ENCODE data around the gene VPS45. TPM values are rescaled to one million over a fixed set of nuclear protein-coding genes. Genes with fewer than 3 reads are reported as not detected.

Gene VPS45
- polyA plus RNA-seq, 1 donor from 2014 or later = 174 TPM

DNA sequence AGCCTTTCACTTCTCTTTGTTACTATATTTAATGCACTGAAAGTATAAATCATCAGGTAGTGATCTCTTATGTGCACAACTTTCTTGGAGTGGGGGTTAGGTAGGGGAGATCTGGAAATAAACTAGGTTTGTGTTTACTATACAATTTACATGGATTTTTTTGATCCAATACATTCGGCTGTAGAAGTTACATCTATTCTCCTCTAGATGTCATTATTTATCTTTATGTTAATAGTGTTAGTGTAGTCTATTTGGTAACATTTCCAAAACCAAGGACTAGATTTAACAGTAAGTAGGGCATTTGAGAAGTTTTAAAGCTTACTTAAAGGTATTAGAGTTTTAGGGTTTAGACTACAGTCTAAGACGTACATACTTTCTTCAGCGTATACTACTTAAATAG is 5.4 kb downstream of the VPS45 start:
- H3K36me3 ChIP-seq (ENCODE audit: insufficient read depth, low read length) = no peaks in the 10 kb centered on the region
- H4K20me1 ChIP-seq (ENCODE audit: insufficient read depth) = no peaks in the 10 kb centered on the region
- H3K79me2 ChIP-seq (replicated peaks; ENCODE audit: insufficient read depth, low read length) = peaks cover 13% of the 10 kb centered on the region
- H3K27me3 ChIP-seq (ENCODE audit: insufficient read depth, low read depth, low read length) = no peaks in the 10 kb centered on the region
- no peaks in the 10 kb centered on the region for H3K9me2 ChIP-seq (ENCODE audit: insufficient read depth, low read length)
- peak; percentile 70 for TF ChIP-seq SMC3 (conservative IDR thresholded peaks at IDR 0.05; ENCODE audit: poor library complexity)
- no peak for TF ChIP-seq EZH2 (IDR thresholded peaks at IDR 0.05; ENCODE audit: borderline replicate concordance, insufficient read depth, low read length, poor library complexity, severe bottlenecking)
- TF ChIP-seq, protein P1, sequence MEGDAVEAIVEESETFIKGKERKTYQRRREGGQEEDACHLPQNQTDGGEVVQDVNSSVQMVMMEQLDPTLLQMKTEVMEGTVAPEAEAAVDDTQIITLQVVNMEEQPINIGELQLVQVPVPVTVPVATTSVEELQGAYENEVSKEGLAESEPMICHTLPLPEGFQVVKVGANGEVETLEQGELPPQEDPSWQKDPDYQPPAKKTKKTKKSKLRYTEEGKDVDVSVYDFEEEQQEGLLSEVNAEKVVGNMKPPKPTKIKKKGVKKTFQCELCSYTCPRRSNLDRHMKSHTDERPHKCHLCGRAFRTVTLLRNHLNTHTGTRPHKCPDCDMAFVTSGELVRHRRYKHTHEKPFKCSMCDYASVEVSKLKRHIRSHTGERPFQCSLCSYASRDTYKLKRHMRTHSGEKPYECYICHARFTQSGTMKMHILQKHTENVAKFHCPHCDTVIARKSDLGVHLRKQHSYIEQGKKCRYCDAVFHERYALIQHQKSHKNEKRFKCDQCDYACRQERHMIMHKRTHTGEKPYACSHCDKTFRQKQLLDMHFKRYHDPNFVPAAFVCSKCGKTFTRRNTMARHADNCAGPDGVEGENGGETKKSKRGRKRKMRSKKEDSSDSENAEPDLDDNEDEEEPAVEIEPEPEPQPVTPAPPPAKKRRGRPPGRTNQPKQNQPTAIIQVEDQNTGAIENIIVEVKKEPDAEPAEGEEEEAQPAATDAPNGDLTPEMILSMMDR (IDR thresholded peaks at IDR 0.05; ENCODE audit: poor library complexity, severe bottlenecking) = peak; percentile 61
- TF ChIP-seq, protein P2, sequence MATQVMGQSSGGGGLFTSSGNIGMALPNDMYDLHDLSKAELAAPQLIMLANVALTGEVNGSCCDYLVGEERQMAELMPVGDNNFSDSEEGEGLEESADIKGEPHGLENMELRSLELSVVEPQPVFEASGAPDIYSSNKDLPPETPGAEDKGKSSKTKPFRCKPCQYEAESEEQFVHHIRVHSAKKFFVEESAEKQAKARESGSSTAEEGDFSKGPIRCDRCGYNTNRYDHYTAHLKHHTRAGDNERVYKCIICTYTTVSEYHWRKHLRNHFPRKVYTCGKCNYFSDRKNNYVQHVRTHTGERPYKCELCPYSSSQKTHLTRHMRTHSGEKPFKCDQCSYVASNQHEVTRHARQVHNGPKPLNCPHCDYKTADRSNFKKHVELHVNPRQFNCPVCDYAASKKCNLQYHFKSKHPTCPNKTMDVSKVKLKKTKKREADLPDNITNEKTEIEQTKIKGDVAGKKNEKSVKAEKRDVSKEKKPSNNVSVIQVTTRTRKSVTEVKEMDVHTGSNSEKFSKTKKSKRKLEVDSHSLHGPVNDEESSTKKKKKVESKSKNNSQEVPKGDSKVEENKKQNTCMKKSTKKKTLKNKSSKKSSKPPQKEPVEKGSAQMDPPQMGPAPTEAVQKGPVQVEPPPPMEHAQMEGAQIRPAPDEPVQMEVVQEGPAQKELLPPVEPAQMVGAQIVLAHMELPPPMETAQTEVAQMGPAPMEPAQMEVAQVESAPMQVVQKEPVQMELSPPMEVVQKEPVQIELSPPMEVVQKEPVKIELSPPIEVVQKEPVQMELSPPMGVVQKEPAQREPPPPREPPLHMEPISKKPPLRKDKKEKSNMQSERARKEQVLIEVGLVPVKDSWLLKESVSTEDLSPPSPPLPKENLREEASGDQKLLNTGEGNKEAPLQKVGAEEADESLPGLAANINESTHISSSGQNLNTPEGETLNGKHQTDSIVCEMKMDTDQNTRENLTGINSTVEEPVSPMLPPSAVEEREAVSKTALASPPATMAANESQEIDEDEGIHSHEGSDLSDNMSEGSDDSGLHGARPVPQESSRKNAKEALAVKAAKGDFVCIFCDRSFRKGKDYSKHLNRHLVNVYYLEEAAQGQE (IDR thresholded peaks at IDR 0.05; ENCODE audit: borderline replicate concordance) = no peak
- TF ChIP-seq TAF1 (IDR thresholded peaks at IDR 0.05; ENCODE audit: low read depth) = no peak
- no peak for TF ChIP-seq MXI1 (conservative IDR thresholded peaks at IDR 0.05; ENCODE audit: poor library complexity, severe bottlenecking)
- TF ChIP-seq EP300 (conservative IDR thresholded peaks at IDR 0.05; ENCODE audit: poor library complexity, severe bottlenecking) = no peak
- peak; percentile 69 for TF ChIP-seq RAD21 (conservative IDR thresholded peaks at IDR 0.05)
- TF ChIP-seq POLR2AphosphoS5 (IDR thresholded peaks at IDR 0.05) = no peak
- H3K9ac ChIP-seq (ENCODE audit: low read length) = no peak overlapping the region
- no peaks in the 10 kb centered on the region for H3K9me3 ChIP-seq (ENCODE audit: low read length)
- H3K4me2 ChIP-seq (ENCODE audit: low read length) = no peak overlapping the region
- H3F3A ChIP-seq (ENCODE audit: insufficient read depth, low read length, poor library complexity, severe bottlenecking) = no peaks in the 10 kb centered on the region
- no peak overlapping the region for H2AFZ ChIP-seq (ENCODE audit: low read depth, low read length)
- no peak overlapping the region for H3K27ac ChIP-seq (ENCODE audit: low read length)
- H3K4me3 ChIP-seq (ENCODE audit: low read length) = no peak overlapping the region

DNA sequence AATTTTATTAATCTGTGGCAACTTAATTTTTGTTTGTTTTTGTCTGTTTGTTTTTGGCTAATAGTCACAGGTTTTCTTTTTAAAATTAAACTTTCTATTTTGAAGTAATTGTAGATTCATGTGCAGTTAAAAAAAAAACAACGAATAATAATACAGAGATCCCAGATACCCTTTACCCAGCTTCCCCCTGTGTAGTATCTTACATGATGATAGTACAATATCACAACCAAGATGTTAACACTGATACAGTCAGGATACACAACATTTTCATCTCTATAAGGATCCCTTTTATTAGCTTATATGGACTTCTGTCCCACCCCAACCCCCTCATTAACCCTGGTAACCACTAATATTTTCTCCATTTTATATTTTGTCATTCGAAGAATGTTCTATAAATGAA is 5.9 kb downstream of the VPS45 start:
- no peaks in the 10 kb centered on the region for H3K9me2 ChIP-seq (ENCODE audit: insufficient read depth, low read length)
- H3F3A ChIP-seq (ENCODE audit: insufficient read depth, low read length, poor library complexity, severe bottlenecking) = no peaks in the 10 kb centered on the region
- H2AFZ ChIP-seq (ENCODE audit: low read depth, low read length) = no peak overlapping the region
- no peaks in the 10 kb centered on the region for H4K20me1 ChIP-seq (ENCODE audit: insufficient read depth)
- no peak overlapping the region for H3K9ac ChIP-seq (ENCODE audit: low read length)
- no peak overlapping the region for H3K27ac ChIP-seq (ENCODE audit: low read length)
- H3K4me3 ChIP-seq (ENCODE audit: low read length) = no peak overlapping the region
- H3K79me2 ChIP-seq (replicated peaks; ENCODE audit: insufficient read depth, low read length) = peaks cover 7% of the 10 kb centered on the region
- no peaks in the 10 kb centered on the region for H3K36me3 ChIP-seq (ENCODE audit: insufficient read depth, low read length)
- no peaks in the 10 kb centered on the region for H3K9me3 ChIP-seq (ENCODE audit: low read length)
- no peak overlapping the region for H3K4me2 ChIP-seq (ENCODE audit: low read length)
- TF ChIP-seq MXI1 (conservative IDR thresholded peaks at IDR 0.05; ENCODE audit: poor library complexity, severe bottlenecking) = no peak
- no peak for TF ChIP-seq POLR2AphosphoS5 (IDR thresholded peaks at IDR 0.05)
- no peak for TF ChIP-seq SMC3 (conservative IDR thresholded peaks at IDR 0.05; ENCODE audit: poor library complexity)
- no peak for TF ChIP-seq RAD21 (conservative IDR thresholded peaks at IDR 0.05)
- no peak for TF ChIP-seq TAF1 (IDR thresholded peaks at IDR 0.05; ENCODE audit: low read depth)
- TF ChIP-seq, protein P2 (IDR thresholded peaks at IDR 0.05; ENCODE audit: borderline replicate concordance) = no peak
- no peak for TF ChIP-seq EP300 (conservative IDR thresholded peaks at IDR 0.05; ENCODE audit: poor library complexity, severe bottlenecking)
- no peak for TF ChIP-seq EZH2 (IDR thresholded peaks at IDR 0.05; ENCODE audit: borderline replicate concordance, insufficient read depth, low read length, poor library complexity, severe bottlenecking)
- TF ChIP-seq, protein P1 (IDR thresholded peaks at IDR 0.05; ENCODE audit: poor library complexity, severe bottlenecking) = no peak
- no peaks in the 10 kb centered on the region for H3K27me3 ChIP-seq (ENCODE audit: insufficient read depth, low read depth, low read length)

Data from neural cell (in vitro differentiated cells).